Effector memory CD4-positive, alpha-beta T cell (primary cell): ENCODE measurements around the gene SELENOM.
"Not testable (repeated sequence)": the region's sequence is repeated elsewhere in the genome, so short reads cannot be mapped to it uniquely, and the experiment has no call there.

ENCODE experiments used
- DNase-seq, 3 donors: peaks; one replicate each; pipeline ENCODE4 v3.0.0-alpha.2; 2020
- H3K27ac ChIP-seq: 2 replicates; pipeline ENCODE4 v1.7.0; 2013; ENCODE audit warnings: mild to moderate bottlenecking, low read length, moderate library complexity; ENCODE audit not compliant: insufficient read depth, poor library complexity, severe bottlenecking
- H3K27me3 ChIP-seq: replicated peaks from 2 replicates; pipeline ENCODE4 v1.7.0; 2013; ENCODE audit warnings: mild to moderate bottlenecking, low read length; ENCODE audit not compliant: insufficient read depth, control insufficient read depth, poor library complexity, severe bottlenecking
- H3K36me3 ChIP-seq: 2 replicates; pipeline ENCODE4 v1.7.0; 2013; ENCODE audit warnings: mild to moderate bottlenecking, low read length, moderate library complexity; ENCODE audit not compliant: control insufficient read depth, insufficient read depth
- H3K4me1 ChIP-seq: 2 replicates; pipeline ENCODE4 v1.7.0; 2013; ENCODE audit warnings: low read length, mild to moderate bottlenecking; ENCODE audit not compliant: control insufficient read depth, insufficient read depth, poor library complexity, severe bottlenecking
- H3K4me3 ChIP-seq: 2 replicates; pipeline ENCODE4 v1.7.0; 2013; ENCODE audit warnings: low read length, low read depth, mild to moderate bottlenecking; ENCODE audit not compliant: insufficient read depth, poor library complexity, severe bottlenecking
- H3K9me3 ChIP-seq: 2 replicates; pipeline ENCODE4 v1.7.0; 2013; ENCODE audit warnings: mild to moderate bottlenecking, low read length, moderate library complexity; ENCODE audit not compliant: control insufficient read depth

Gene SELENOM

GRCh38 chr22:31099841-31100761, 7.3 kb downstream of the SELENOM start:
- no peaks in the 10 kb centered on the region for H3K36me3 ChIP-seq
- H3K4me3 ChIP-seq = no peak overlapping the region
- H3K9me3 ChIP-seq = no peaks in the 10 kb centered on the region
- no peak overlapping the region for H3K27ac ChIP-seq
- no peaks in the 10 kb centered on the region for H3K27me3 ChIP-seq
- H3K4me1 ChIP-seq = no peaks in the 10 kb centered on the region
- no peak for DNase-seq

DNA sequence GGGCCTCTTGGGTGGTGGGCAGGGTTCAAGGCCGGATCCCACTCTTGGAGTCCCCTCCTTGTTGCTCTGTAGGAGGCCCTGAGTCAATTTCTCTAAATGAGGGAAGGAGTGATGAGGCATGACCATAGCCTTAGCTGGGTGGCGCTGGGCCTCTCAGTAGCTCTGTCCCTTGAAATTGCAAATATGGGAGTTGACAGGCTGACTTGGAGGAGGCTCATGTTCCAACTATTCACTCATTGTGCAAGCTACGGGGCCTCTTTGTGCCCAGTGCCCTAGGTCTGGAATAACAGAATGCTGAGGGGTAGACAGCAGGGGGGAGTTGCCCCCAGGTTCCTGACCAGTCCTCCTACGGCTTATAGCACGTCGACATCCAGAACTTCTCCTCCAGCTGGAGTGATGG, 8.0 kb downstream of the SELENOM start:
- Histone ChIP-seq H3K27me3 (no peaks in the 10 kb centered on the region), H3K27ac (no peak overlapping the region), H3K4me1 (no peaks in the 10 kb centered on the region), H3K4me3 (no peak overlapping the region), H3K36me3 (no peaks in the 10 kb centered on the region), H3K9me3 (no peaks in the 10 kb centered on the region)
- no peak for DNase-seq

GRCh38 chr22:31098632-31099110, 8.7 kb downstream of the SELENOM start:
- Histone ChIP-seq H3K27me3 (no peaks in the 10 kb centered on the region), H3K27ac (no peak overlapping the region), H3K4me1 (no peaks in the 10 kb centered on the region), H3K36me3 (no peaks in the 10 kb centered on the region), H3K4me3 (no peak overlapping the region), H3K9me3 (no peaks in the 10 kb centered on the region)
- DNase-seq = no peak

DNA sequence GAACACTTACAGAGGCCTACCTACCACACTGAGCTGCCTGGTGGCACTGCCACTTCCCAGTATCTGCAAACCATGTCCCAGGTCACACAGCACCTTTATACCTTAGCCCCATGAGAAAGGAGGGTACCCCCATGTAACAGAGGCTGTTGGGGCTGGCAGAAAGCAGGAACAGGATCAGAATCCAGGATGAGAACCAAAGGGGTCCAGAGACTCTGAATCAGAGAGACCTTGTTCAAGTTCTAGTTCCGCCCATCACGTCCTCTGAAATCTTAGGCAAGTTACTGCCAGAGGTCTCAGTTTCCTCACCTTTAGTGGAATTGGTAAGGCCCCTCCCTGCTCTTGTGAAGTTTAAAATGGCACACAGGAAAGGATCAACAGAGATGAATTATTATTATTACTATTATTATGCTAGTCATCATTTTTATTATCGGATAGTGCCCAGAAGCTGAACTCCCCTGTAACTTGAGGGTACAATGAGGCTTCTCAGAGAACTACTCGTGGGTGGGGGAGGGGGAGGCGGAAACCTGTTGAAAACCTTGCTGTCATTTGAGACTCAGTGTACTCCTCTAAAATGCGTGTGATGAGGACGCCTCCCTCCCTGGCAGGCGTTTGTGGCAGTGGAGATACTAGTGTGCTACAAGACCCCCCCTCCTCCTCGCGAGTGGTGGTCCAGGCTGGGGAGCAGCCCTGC, 9.3 kb downstream of the SELENOM start:
- Histone ChIP-seq H3K4me1 (no peaks in the 10 kb centered on the region), H3K36me3 (no peaks in the 10 kb centered on the region), H3K27ac (no peak overlapping the region), H3K9me3 (no peaks in the 10 kb centered on the region), H3K4me3 (no peak overlapping the region), H3K27me3 (no peaks in the 10 kb centered on the region)
- no peak for DNase-seq

GRCh38 chr22:31097539-31097938, 9.8 kb downstream of the SELENOM start:
- not testable (repeated sequence) for H3K36me3 ChIP-seq

GRCh38 chr22:31096657-31097279, 10.6 kb downstream of the SELENOM start:
- Histone ChIP-seq H3K4me3 (no peak overlapping the region), H3K27me3 (no peaks in the 10 kb centered on the region), H3K9me3 (no peaks in the 10 kb centered on the region), H3K4me1 (no peaks in the 10 kb centered on the region), H3K36me3 (no peaks in the 10 kb centered on the region), H3K27ac (no peak overlapping the region)
- no peak for DNase-seq

More at GRCh38 chr22:31097539-31097938, 9.8 kb downstream of the SELENOM start:
- not testable (repeated sequence) for H3K4me1 ChIP-seq, DNase-seq, H3K27me3 ChIP-seq, H3K9me3 ChIP-seq, H3K27ac ChIP-seq, H3K4me3 ChIP-seq

- Histone ChIP-seq H3K4me1 (no peaks in the 10 kb centered on the region), H3K9me3 (no peaks in the 10 kb centered on the region), H3K36me3 (no peaks in the 10 kb centered on the region), H3K27ac (no peak overlapping the region), H3K4me3 (no peak overlapping the region), H3K27me3 (no peaks in the 10 kb centered on the region)
- no peak for DNase-seq
Measured at GRCh38 chr22:31095637-31096249, 11.6 kb downstream of the SELENOM start.

- Histone ChIP-seq H3K9me3 (no peaks in the 10 kb centered on the region), H3K4me3 (no peak overlapping the region), H3K4me1 (no peaks in the 10 kb centered on the region)
Measured at GRCh38 chr22:31094741-31095140, 12.6 kb downstream of the SELENOM start.

DNA sequence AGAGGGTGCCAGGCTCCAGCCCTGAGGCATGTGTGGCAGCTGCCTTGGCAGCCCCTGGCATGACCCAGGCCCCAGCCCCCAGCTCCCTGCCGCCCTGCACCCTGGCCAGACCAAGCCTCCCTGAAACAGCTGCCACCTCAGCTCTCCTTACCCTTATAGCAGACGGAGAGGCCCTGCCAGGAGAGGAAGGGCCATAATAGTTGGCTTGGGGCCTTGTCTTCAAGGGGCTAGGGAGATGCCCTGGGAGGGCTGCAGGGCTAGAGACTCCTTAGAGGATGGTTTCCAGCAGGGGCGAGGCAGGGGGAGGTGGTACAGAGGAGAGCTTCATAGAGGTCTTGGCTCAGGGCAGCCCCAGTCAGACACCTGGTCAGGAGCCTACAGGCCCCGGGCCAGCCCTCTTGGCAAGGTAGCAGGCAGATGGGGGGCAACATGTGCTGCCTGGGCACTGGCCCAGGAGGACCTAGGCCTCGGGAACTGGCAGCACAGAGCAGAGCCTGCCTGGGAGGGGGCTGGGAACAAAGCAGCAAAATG, 13.3 kb downstream of the SELENOM start:
- no peaks in the 10 kb centered on the region for H3K4me1 ChIP-seq
- DNase-seq = no peak
- no peak overlapping the region for H3K27ac ChIP-seq
- no peaks in the 10 kb centered on the region for H3K36me3 ChIP-seq
- no peak overlapping the region for H3K4me3 ChIP-seq
- no peaks in the 10 kb centered on the region for H3K9me3 ChIP-seq
- H3K27me3 ChIP-seq = no peaks in the 10 kb centered on the region

More at GRCh38 chr22:31094741-31095140, 12.6 kb downstream of the SELENOM start:
- Histone ChIP-seq H3K27ac (no peak overlapping the region), H3K36me3 (no peaks in the 10 kb centered on the region), H3K27me3 (no peaks in the 10 kb centered on the region)
- DNase-seq = no peak
